ENCODE data around the gene CEP95.
"Not testable (repeated sequence)": the region's sequence is repeated elsewhere in the genome, so short reads cannot be mapped to it uniquely, and the experiment has no call there.

The CEP95 gene

GRCh38 chr17:64506576-64507412, at the start of gene CEP95:
TSS of gene CEP95 (plus strand) at chr17:64506977. CDS start at chr17:64507098, 121 bp downstream.
- DNase-seq (ENCODE audit: low read depth, low spot score): peak; percentile 98

GRCh38 chr17:64457156-64457555, 49.6 kb upstream of the CEP95 start:
- DNase-seq (ENCODE audit: low read depth, low spot score): no peak

- no peak for DNase-seq (ENCODE audit: low read depth, low spot score)
These were observed 48.0 kb upstream of the CEP95 start for GRCh38 chr17:64458756-64459155.

- DNase-seq (ENCODE audit: low read depth, low spot score): no peak
These were observed 47.5 kb upstream of the CEP95 start for GRCh38 chr17:64459284-64459747.

GRCh38 chr17:64459818-64460217, 47.0 kb upstream of the CEP95 start:
- not testable (repeated sequence) for DNase-seq (ENCODE audit: low read depth, low spot score)

GRCh38 chr17:64460955-64461354, 45.8 kb upstream of the CEP95 start:
- DNase-seq (ENCODE audit: low read depth, low spot score): no peak

GRCh38 chr17:64461788-64462187, 45.0 kb upstream of the CEP95 start:
- no peak for DNase-seq (ENCODE audit: low read depth, low spot score)

- peak; percentile 14 for DNase-seq (ENCODE audit: low read depth, low spot score)
These were observed 40.6 kb upstream of the CEP95 start for GRCh38 chr17:64466019-64466735.

GRCh38 chr17:64466834-64467233, 39.9 kb upstream of the CEP95 start:
- DNase-seq (ENCODE audit: low read depth, low spot score): not testable (repeated sequence)

GRCh38 chr17:64470625-64471024, 36.2 kb upstream of the CEP95 start:
- DNase-seq (ENCODE audit: low read depth, low spot score): peak; percentile 72

- DNase-seq (ENCODE audit: low read depth, low spot score): no peak
These were observed 35.3 kb upstream of the CEP95 start for GRCh38 chr17:64471440-64471839.

- DNase-seq (ENCODE audit: low read depth, low spot score): no peak
These were observed 34.2 kb upstream of the CEP95 start for GRCh38 chr17:64472564-64472963.

- no peak for DNase-seq (ENCODE audit: low read depth, low spot score)
These were observed 28.9 kb upstream of the CEP95 start for GRCh38 chr17:64477849-64478248.

GRCh38 chr17:64480951-64481350, 25.8 kb upstream of the CEP95 start:
- no peak for DNase-seq (ENCODE audit: low read depth, low spot score)

- DNase-seq (ENCODE audit: low read depth, low spot score): no peak
These were observed 22.4 kb upstream of the CEP95 start for GRCh38 chr17:64484380-64484779.

GRCh38 chr17:64488301-64488700, 18.5 kb upstream of the CEP95 start:
- no peak for DNase-seq (ENCODE audit: low read depth, low spot score)

- DNase-seq (ENCODE audit: low read depth, low spot score): no peak
These were observed 15.5 kb upstream of the CEP95 start for GRCh38 chr17:64491034-64491860.

- DNase-seq (ENCODE audit: low read depth, low spot score): no peak
These were observed 14.8 kb upstream of the CEP95 start for GRCh38 chr17:64491994-64492393.

- DNase-seq (ENCODE audit: low read depth, low spot score): no peak
These were observed 14.2 kb upstream of the CEP95 start for GRCh38 chr17:64492481-64493109.

GRCh38 chr17:64494121-64494520, 12.7 kb upstream of the CEP95 start:
- DNase-seq (ENCODE audit: low read depth, low spot score): no peak

- not testable (repeated sequence) for DNase-seq (ENCODE audit: low read depth, low spot score)
These were observed 11.5 kb upstream of the CEP95 start for GRCh38 chr17:64495300-64495699.

Data from ELF-1 (cell line).